DMS 273 (cell line): ENCODE measurements around the gene PEX7.
"Not testable (repeated sequence)": the region's sequence is repeated elsewhere in the genome, so short reads cannot be mapped to it uniquely, and the experiment has no call there.

ENCODE experiments used
- DNase-seq: peaks from one replicate; lab custom pipeline; 2025; ENCODE audit not compliant: unreplicated experiment; lab: John Stamatoyannopoulos, UW

PEX7 gene

GRCh38 chr6:136949957-136950356 lies 127.6 kb downstream of the PEX7 start:
- not testable (repeated sequence) for DNase-seq

GRCh38 chr6:136950436-136951126 lies 128.2 kb downstream of the PEX7 start:
- no peak for DNase-seq

- DNase-seq = peak; percentile 6
Observed at GRCh38 chr6:136952714-136953260, 130.4 kb downstream of the PEX7 start.

GRCh38 chr6:136955123-136955522 lies 132.7 kb downstream of the PEX7 start:
- no peak for DNase-seq

GRCh38 chr6:136956590-136957544 lies 134.5 kb downstream of the PEX7 start:
- peak; percentile 61 for DNase-seq

GRCh38 chr6:136958168-136958567 lies 135.8 kb downstream of the PEX7 start:
- DNase-seq = no peak

GRCh38 chr6:136959471-136959891 lies 137.1 kb downstream of the PEX7 start:
- DNase-seq = peak; percentile 17

- DNase-seq = not testable (repeated sequence)
Observed at GRCh38 chr6:136959935-136960334, 137.5 kb downstream of the PEX7 start.

GRCh38 chr6:136960781-136961180 lies 138.4 kb downstream of the PEX7 start:
- DNase-seq = peak; percentile 16

- DNase-seq = peak; percentile 29
Observed at GRCh38 chr6:136961848-136962247, 139.5 kb downstream of the PEX7 start.

- DNase-seq = peak; percentile 92
Observed at GRCh38 chr6:136962661-136963060, 140.3 kb downstream of the PEX7 start.

- DNase-seq = no peak
Observed at GRCh38 chr6:136963259-136963658, 140.9 kb downstream of the PEX7 start.
